ENCODE measurements around the gene SEC16B. TPM values are rescaled to one million over a fixed set of nuclear protein-coding genes. Genes with fewer than 3 reads are reported as not detected.

SEC16B gene
- total and polyA plus RNA-seq, 7 experiments from 2014 or later, result 0.27 TPM; not detected in 6

- ChIA-PET CTCF (no interaction called here), POLR2A (no interaction called here)
- Mint-ChIP-seq H3K36me3 (no peaks in the 10 kb centered on the region), H3K27ac (no peak overlapping the region), H3K4me1 (peaks cover 0 to 2% (median 0%) of the 10 kb centered on the region in 7 donors), H3K9me3 (peaks cover 0 to 1% (median 0%) of the 10 kb centered on the region in 11 donors), H3K27me3 (peaks cover 0 to 4% (median 0%) of the 10 kb centered on the region in 5 donors), H3K4me3 (peak overlapping the region in 1 of 10 donors; percentile 13)
- Histone ChIP-seq H3K4me3 (ENCODE audit: low read length) (no peak overlapping the region), H3K9me3 (ENCODE audit: control insufficient read depth in 2 of 3, low read length in 3 of 3) (no peaks in the 10 kb centered on the region), H3K36me3 (ENCODE audit: control insufficient read depth in 2 of 3, insufficient read depth in 3 of 3, low read length in 3 of 3) (no peaks in the 10 kb centered on the region), H3K4me1 (ENCODE audit: control insufficient read depth in 2 of 2, insufficient read depth in 2 of 2, low read length in 2 of 2) (no peaks in the 10 kb centered on the region), H3K27me3 (ENCODE audit: control insufficient read depth in 2 of 2, insufficient read depth in 2 of 2, low read length in 2 of 2) (no peaks in the 10 kb centered on the region), H3K27ac (ENCODE audit: low read depth, low read length) (no peak overlapping the region)
- intact Hi-C loops (cut with micrococcal nuclease), result no loop called here
- DNase-seq (no peak), ATAC-seq (no peak)
These were observed 16.3 kb downstream of the SEC16B start for GRCh38 chr1:177953549-177953948.

DNA sequence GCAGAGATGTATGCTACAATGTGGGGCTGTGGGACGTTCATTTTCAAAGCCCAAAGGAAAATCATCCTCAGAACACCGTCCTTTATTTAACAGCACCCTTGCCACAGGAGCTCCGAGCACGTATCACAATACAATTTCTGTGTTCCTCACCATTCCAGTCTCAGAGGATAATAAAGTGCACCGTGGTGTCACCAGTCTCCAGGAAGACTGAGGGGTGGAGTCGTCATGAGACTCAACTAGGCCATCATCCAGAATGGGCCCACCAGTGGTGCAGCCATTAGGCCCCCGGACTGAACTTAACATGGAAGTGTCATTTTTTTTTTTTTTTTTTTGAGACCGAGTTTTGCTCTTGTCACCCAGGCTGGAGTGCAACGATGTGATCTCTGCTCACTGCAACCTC is 17.2 kb downstream of the SEC16B start:
- no peak overlapping the region for H3K27ac Mint-ChIP-seq
- H3K9me3 Mint-ChIP-seq, result peaks cover 0 to 1% (median 0%) of the 10 kb centered on the region in 11 donors
- Histone ChIP-seq H3K4me1 (ENCODE audit: control insufficient read depth in 2 of 2, insufficient read depth in 2 of 2, low read length in 2 of 2) (no peaks in the 10 kb centered on the region), H3K27ac (ENCODE audit: low read depth, low read length) (no peak overlapping the region), H3K4me3 (ENCODE audit: low read length) (no peak overlapping the region), H3K36me3 (ENCODE audit: control insufficient read depth in 2 of 3, insufficient read depth in 3 of 3, low read length in 3 of 3) (no peaks in the 10 kb centered on the region), H3K27me3 (ENCODE audit: control insufficient read depth in 2 of 2, insufficient read depth in 2 of 2, low read length in 2 of 2) (no peaks in the 10 kb centered on the region), H3K9me3 (ENCODE audit: control insufficient read depth in 2 of 3, low read length in 3 of 3) (no peaks in the 10 kb centered on the region)
- H3K4me3 Mint-ChIP-seq, result no peak overlapping the region
- ChIA-PET POLR2A (no interaction called here), CTCF (no interaction called here)
- H3K4me1 Mint-ChIP-seq, result peaks cover 0 to 2% (median 0%) of the 10 kb centered on the region in 7 donors
- ATAC-seq (no peak), DNase-seq (no peak)
- no peaks in the 10 kb centered on the region for H3K27me3 Mint-ChIP-seq
- no peaks in the 10 kb centered on the region for H3K36me3 Mint-ChIP-seq
- intact Hi-C loops (cut with micrococcal nuclease), result no loop called here

GRCh38 chr1:177952249-177952648 is 17.6 kb downstream of the SEC16B start:
- Histone ChIP-seq H3K27me3 (ENCODE audit: control insufficient read depth in 2 of 2, insufficient read depth in 2 of 2, low read length in 2 of 2) (no peaks in the 10 kb centered on the region), H3K9me3 (ENCODE audit: control insufficient read depth in 2 of 3, low read length in 3 of 3) (no peaks in the 10 kb centered on the region), H3K4me3 (ENCODE audit: low read length) (no peak overlapping the region), H3K4me1 (ENCODE audit: control insufficient read depth in 2 of 2, insufficient read depth in 2 of 2, low read length in 2 of 2) (no peaks in the 10 kb centered on the region), H3K27ac (ENCODE audit: low read depth, low read length) (no peak overlapping the region), H3K36me3 (ENCODE audit: control insufficient read depth in 2 of 3, insufficient read depth in 3 of 3, low read length in 3 of 3) (no peaks in the 10 kb centered on the region)
- DNase-seq (no peak), ATAC-seq (no peak)
- Mint-ChIP-seq H3K27ac (no peak overlapping the region), H3K9me3 (peaks cover 0 to 1% (median 0%) of the 10 kb centered on the region in 11 donors), H3K4me1 (peaks cover 0 to 2% (median 0%) of the 10 kb centered on the region in 7 donors), H3K4me3 (no peak overlapping the region), H3K27me3 (no peaks in the 10 kb centered on the region), H3K36me3 (no peaks in the 10 kb centered on the region)
- intact Hi-C loops (cut with micrococcal nuclease), result no loop called here
- POLR2A ChIA-PET, result no interaction called here
- CTCF ChIA-PET, result no interaction called here

DNA sequence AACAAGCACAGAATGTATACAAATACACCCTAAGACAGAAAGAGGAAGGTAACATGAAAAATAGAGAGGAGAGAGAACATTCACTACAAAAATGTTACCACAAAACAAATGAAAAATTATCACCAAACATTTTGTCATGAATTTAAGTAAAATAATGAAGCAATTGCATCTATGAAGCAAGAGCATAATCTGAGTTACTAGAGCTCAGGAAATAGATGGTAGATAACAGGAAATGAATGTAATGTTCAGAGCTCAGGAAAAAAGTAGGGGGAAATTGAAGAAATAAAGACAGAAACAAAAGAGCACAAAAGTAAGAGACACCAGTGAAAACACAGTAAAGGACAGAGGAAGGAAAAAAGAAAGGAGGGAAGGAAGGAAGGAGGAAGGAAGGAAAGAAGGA is 19.4 kb downstream of the SEC16B start:
- no peaks in the 10 kb centered on the region for H3K9me3 ChIP-seq (ENCODE audit: control insufficient read depth in 2 of 3, low read length in 3 of 3)
- POLR2A ChIA-PET, result no interaction called here
- ATAC-seq, result no peak
- Mint-ChIP-seq H3K4me1 (peaks cover 0 to 2% (median 0%) of the 10 kb centered on the region in 7 donors), H3K27me3 (no peaks in the 10 kb centered on the region), H3K36me3 (no peaks in the 10 kb centered on the region), H3K4me3 (no peak overlapping the region), H3K9me3 (peaks cover 0 to 1% (median 0%) of the 10 kb centered on the region in 11 donors), H3K27ac (no peak overlapping the region)
- CTCF ChIA-PET, result no interaction called here
- H3K4me1 ChIP-seq (ENCODE audit: control insufficient read depth in 2 of 2, insufficient read depth in 2 of 2, low read length in 2 of 2), result no peaks in the 10 kb centered on the region
- DNase-seq, result no peak
- no peaks in the 10 kb centered on the region for H3K36me3 ChIP-seq (ENCODE audit: control insufficient read depth in 2 of 3, insufficient read depth in 3 of 3, low read length in 3 of 3)
- intact Hi-C loops (cut with micrococcal nuclease), result no loop called here
- H3K27ac ChIP-seq (ENCODE audit: low read depth, low read length), result no peak overlapping the region
- no peak overlapping the region for H3K4me3 ChIP-seq (ENCODE audit: low read length)
- H3K27me3 ChIP-seq (ENCODE audit: control insufficient read depth in 2 of 2, insufficient read depth in 2 of 2, low read length in 2 of 2), result no peaks in the 10 kb centered on the region

DNA sequence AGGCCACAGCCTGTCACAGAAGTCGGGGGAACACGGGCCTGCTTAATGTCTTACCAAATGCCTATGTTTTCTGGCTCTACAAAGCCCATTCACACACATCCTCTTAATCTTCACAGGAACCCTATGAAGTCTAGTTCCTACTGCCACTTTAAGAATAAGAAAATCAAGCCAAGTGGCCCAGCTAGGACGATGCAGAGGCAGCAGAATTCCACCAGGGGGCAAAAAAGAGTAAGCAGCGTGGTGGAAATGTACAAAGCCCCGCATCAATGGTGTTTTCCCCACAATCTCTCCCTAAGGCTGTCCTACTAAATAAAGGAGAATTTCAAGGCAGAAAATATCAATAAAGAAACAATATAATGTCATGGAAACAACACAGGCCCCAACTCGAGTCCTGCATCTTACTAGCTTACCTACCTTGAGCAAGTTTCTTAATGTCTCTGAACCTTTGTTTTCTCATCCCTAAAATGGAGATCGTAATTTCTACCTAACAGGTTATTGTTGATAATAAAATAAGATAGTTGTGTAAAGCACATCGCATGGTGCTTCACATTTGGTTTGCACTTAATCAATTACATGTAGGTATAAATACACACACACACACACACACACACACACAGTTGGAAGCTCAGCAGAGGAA is 21.4 kb downstream of the SEC16B start:
- H3K36me3 ChIP-seq (ENCODE audit: control insufficient read depth in 2 of 3, insufficient read depth in 3 of 3, low read length in 3 of 3), result no peaks in the 10 kb centered on the region
- ATAC-seq, result peak; percentile 65

DNA sequence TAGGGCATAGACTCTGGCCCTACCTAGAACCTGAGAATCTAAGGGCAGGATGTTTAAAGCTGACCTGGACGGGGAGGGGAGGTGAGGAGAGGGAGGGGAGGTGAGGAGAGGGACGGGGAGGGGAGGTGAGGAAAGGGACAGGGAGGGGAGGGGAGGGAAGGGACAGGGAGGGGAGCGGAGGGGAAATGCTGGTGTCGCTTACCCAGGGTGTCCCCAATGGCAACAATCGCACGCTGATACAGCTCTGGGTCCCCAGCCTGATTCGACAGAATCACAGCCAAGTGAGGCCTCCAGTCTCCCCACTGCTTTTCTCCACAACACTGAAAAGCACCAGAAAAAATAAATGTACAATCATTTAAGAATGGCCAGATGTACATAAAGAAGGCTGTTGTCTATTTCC is 22.2 kb downstream of the SEC16B start:
- Histone ChIP-seq H3K27ac (ENCODE audit: low read depth, low read length) (no peak overlapping the region), H3K9me3 (ENCODE audit: control insufficient read depth in 2 of 3, low read length in 3 of 3) (no peaks in the 10 kb centered on the region), H3K36me3 (ENCODE audit: control insufficient read depth in 2 of 3, insufficient read depth in 3 of 3, low read length in 3 of 3) (no peaks in the 10 kb centered on the region), H3K4me1 (ENCODE audit: control insufficient read depth in 2 of 2, insufficient read depth in 2 of 2, low read length in 2 of 2) (no peaks in the 10 kb centered on the region), H3K27me3 (ENCODE audit: control insufficient read depth in 2 of 2, insufficient read depth in 2 of 2, low read length in 2 of 2) (no peaks in the 10 kb centered on the region), H3K4me3 (ENCODE audit: low read length) (no peak overlapping the region)
- ChIA-PET CTCF (no interaction called here), POLR2A (no interaction called here)
- DNase-seq (no peak), ATAC-seq (no peak)
- H3K36me3 Mint-ChIP-seq, result no peaks in the 10 kb centered on the region
- peaks cover 0 to 5% (median 0%) of the 10 kb centered on the region in 5 donors for H3K27me3 Mint-ChIP-seq
- intact Hi-C loops (cut with micrococcal nuclease), result no loop called here
- H3K4me3 Mint-ChIP-seq, result no peak overlapping the region
- peaks cover 0 to 2% (median 0%) of the 10 kb centered on the region in 7 donors for H3K4me1 Mint-ChIP-seq
- H3K27ac Mint-ChIP-seq, result no peak overlapping the region
- peaks cover 0 to 1% (median 0%) of the 10 kb centered on the region in 11 donors for H3K9me3 Mint-ChIP-seq

More for the DNA sequence above, 21.4 kb downstream of the SEC16B start:
- no peak overlapping the region for H3K27ac ChIP-seq (ENCODE audit: low read depth, low read length)
- no peak overlapping the region for H3K4me3 ChIP-seq (ENCODE audit: low read length)
- ChIA-PET POLR2A (no interaction called here), CTCF (no interaction called here)
- peaks cover 0 to 1% (median 0%) of the 10 kb centered on the region in 11 donors for H3K9me3 Mint-ChIP-seq
- H3K4me1 ChIP-seq (ENCODE audit: control insufficient read depth in 2 of 2, insufficient read depth in 2 of 2, low read length in 2 of 2), result no peaks in the 10 kb centered on the region
- H3K27me3 ChIP-seq (ENCODE audit: control insufficient read depth in 2 of 2, insufficient read depth in 2 of 2, low read length in 2 of 2), result no peaks in the 10 kb centered on the region
- H3K27me3 Mint-ChIP-seq, result peaks cover 0 to 5% (median 0%) of the 10 kb centered on the region in 5 donors
- peaks cover 0 to 2% (median 0%) of the 10 kb centered on the region in 7 donors for H3K4me1 Mint-ChIP-seq
- no peak overlapping the region for H3K27ac Mint-ChIP-seq
- peak in 1 of 9 donors; percentile 25 for DNase-seq
- no peak overlapping the region for H3K4me3 Mint-ChIP-seq
- H3K9me3 ChIP-seq (ENCODE audit: control insufficient read depth in 2 of 3, low read length in 3 of 3), result no peaks in the 10 kb centered on the region
- intact Hi-C loops (cut with micrococcal nuclease), result no loop called here
- no peaks in the 10 kb centered on the region for H3K36me3 Mint-ChIP-seq

Measured in naive thymus-derived CD4-positive, alpha-beta T cell (primary cell).